Hippocampal formation (tissue), 2 donors: ENCODE results near the gene ELP5.

Source experiments
- DNase-seq, 2 donors: peaks; one replicate each; lab custom pipeline; 2025; lab: John Stamatoyannopoulos, UW

Gene ELP5, protein sequence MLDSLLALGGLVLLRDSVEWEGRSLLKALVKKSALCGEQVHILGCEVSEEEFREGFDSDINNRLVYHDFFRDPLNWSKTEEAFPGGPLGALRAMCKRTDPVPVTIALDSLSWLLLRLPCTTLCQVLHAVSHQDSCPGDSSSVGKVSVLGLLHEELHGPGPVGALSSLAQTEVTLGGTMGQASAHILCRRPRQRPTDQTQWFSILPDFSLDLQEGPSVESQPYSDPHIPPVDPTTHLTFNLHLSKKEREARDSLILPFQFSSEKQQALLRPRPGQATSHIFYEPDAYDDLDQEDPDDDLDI

GRCh38 chr17:7252176-7253043 lies at the start of gene ELP5:
TSS of gene ELP5 (plus strand) at chr17:7252215. CDS start at chr17:7252551, 336 bp downstream.
- DNase-seq, result peak; percentile 89 to 91

DNA sequence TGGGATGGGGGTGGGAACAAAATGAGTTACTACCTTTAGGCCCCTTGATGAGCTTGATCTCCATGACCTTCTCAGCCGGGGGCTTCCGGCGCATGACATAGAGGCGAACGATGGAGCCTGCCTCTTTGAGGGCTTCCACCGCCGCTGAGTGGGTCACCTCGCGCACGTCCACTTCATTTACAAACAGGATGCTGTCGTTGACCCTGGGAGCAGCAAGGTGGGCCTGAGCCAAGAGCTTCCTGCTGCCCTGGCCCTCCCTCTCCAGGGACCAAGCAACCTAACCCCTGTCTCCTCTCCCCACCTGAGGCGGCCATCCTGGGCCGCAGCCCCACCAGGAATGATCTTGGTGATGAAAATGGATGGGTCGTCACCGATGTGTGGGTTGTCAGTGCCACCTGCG lies 48.6 kb upstream of the ELP5 start:
- no peak for DNase-seq

GRCh38 chr17:7204336-7204735 lies 47.7 kb upstream of the ELP5 start:
- no peak for DNase-seq

- peak; percentile 56 to 72 for DNase-seq
Observed at GRCh38 chr17:7204828-7205461, 47.1 kb upstream of the ELP5 start.

GRCh38 chr17:7205561-7205960 lies 46.5 kb upstream of the ELP5 start:
- DNase-seq, result no peak

DNA sequence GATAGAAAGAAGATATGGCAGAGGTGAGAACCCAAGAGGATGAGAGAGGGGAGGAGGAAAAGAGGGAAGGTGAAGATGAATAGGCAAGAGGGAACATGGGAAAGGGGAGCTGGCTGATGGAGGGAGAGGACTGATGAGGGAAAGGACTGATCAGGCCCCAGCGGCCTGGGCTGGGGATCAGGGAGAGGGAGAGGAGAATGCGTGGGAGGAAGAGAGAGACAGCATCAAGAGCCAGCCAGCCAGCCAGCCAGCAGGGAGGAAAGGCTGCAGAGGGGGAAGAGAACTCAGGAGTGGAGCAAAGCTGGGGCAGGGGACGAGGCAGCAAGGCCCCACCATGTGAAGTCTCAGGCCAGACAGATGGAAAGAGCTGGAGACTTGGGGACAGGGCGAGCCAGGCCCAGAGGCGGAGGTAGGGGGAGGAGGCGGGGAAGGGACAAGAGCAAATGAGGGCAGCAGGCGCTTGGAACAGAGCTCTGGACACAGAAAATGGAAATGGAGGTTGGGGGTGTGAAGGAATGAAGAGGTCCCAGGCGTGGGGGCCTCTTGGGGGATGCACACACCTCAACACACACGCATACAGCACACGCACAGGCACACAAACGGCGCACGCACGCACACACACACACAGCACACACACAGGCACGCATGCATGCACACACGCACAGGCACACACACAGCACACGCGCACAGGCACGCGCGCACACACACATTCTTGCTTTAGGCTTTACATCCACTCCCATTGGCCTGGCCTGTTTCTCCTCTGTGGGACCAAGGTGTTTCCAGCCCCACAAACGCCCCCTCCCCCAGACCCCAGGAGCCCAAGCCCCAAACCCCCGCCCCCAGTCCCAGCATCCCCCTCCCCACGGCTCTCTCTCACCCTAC lies 44.7 kb upstream of the ELP5 start:
- DNase-seq, result no peak

DNA sequence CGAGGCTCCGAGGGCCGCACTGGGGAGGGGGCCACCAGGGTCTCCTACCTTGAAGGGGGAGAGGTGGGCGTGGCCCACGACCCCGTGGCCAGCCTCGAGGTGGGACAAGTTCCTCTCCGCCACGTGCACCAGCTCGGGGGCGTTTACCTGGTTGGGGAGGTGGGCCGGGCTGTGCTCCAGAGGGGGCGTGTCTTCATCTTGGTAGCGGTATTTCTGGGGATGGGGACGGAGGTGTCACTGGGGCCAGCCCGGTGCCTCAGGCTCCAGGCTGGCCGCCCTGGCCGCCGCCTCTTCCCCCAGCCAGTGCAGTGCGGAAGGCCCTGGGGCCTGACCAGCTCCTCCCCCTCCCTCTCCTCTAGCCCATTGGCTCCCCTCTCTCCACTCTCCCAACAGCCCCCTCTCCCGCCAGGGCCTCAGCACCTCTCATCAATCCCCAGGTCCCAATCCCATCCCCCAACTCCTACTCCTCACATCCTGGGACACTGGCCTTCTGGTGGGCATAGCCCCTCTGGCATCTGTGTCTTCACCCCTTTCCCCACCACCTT lies 43.9 kb upstream of the ELP5 start:
- no peak for DNase-seq

DNA sequence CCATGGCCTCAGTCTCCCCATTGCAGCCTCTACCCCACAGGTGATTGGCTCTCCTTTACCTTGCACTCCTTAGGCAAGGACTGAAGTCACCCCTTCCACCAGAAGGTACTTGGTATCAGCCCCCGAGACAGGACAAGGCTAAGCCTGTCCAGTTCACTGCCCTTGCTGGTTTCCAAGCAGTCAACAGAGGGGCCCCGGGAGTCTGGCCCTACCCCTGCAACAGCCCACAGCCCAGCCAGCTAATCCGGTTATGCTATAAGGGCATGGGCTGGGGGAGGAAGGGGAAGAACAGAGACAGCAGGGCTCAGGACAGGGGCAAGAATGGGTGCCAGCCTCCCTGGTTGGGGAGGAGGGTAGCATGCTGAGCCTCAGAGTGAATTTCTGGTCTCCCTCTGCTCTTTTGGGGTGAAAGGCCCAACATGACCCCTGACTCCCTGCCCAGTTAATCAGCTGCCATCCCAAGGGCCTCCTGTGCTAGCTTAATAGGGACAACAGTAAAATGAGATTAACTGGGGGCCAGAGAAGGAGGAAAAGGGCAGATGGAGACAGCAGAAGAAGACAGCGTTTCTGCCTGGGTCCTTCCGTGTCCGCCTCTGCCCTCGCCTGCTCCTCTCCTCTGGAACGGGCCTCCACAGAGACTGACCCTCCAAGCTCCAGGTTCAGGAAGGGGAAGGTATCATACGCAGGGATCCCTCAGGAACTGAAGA lies 43.1 kb upstream of the ELP5 start:
- no peak for DNase-seq

- DNase-seq, result no peak
Observed at GRCh38 chr17:7211491-7212273, 40.3 kb upstream of the ELP5 start.

- peak in 1 of 2 donors; percentile 80 for DNase-seq
Observed at GRCh38 chr17:7213895-7214299, 38.1 kb upstream of the ELP5 start.

GRCh38 chr17:7214300-7215135 lies 37.5 kb upstream of the ELP5 start:
- DNase-seq, result peak; percentile 94 to 95

DNA sequence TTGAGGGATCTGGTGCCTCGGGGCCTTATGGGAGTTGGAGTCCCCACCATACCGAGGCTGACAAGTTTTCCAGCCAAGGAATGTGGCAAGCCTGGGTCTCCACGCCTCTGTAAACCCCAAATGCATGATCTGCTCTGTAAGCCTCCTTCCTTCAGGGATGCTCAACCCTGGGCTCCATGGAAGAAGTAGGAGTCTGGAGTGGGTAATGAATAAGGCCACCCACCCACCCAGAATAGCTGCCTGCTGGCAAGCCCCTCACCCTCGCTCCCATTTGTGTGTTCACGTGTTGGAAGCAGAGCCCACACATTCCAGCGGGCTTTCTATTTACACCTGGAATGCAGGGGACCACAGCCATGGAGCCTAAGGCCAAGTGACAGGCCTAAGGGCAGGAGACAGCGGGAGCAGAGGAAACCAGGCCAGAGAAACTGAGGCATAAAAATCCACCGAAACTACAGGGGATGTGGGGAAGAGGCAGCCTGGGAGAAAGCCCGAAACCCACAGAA lies 36.8 kb upstream of the ELP5 start:
- DNase-seq, result no peak

GRCh38 chr17:7215652-7216180 lies 36.3 kb upstream of the ELP5 start:
- no peak for DNase-seq

DNA sequence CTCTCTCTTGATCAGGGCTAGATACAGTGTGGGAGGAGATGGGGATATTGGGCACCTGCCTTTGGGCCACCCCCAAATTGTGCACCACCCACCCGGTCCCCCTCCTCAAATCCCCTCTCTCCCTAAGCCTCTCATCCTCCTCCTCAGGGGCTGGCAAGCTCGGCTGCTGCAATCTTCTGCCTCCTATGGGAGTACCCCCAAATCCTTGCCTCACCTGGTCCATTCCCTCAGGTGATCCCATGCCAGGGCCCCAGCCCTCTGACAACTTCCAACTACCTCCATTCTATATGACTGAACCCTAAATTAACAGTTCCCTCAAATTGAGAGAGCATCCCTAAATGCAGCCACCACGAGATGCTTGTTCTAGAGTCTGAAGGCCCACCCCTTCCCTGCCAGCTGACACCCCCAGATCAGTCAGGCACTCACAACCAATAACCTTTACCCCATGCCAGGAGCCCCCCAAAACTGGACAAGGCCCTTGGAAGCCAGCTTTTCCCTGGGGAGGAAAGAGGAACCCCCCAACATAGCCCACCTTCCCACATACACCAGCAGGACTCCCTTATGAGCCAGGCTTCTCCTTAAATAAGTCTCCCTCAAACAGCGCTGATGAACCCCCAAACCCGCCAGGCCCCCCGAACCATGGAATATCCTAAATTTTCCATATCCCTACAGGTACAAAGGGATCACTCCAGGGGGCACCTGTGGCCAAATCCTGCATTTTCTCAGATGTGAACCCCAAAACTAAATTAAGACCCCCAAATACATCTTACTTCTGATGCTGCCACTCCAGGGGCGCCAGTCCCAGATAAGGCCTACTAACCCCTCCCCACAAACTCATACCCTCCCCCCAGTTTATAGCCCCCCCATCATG lies 35.5 kb upstream of the ELP5 start:
- no peak for DNase-seq

DNA sequence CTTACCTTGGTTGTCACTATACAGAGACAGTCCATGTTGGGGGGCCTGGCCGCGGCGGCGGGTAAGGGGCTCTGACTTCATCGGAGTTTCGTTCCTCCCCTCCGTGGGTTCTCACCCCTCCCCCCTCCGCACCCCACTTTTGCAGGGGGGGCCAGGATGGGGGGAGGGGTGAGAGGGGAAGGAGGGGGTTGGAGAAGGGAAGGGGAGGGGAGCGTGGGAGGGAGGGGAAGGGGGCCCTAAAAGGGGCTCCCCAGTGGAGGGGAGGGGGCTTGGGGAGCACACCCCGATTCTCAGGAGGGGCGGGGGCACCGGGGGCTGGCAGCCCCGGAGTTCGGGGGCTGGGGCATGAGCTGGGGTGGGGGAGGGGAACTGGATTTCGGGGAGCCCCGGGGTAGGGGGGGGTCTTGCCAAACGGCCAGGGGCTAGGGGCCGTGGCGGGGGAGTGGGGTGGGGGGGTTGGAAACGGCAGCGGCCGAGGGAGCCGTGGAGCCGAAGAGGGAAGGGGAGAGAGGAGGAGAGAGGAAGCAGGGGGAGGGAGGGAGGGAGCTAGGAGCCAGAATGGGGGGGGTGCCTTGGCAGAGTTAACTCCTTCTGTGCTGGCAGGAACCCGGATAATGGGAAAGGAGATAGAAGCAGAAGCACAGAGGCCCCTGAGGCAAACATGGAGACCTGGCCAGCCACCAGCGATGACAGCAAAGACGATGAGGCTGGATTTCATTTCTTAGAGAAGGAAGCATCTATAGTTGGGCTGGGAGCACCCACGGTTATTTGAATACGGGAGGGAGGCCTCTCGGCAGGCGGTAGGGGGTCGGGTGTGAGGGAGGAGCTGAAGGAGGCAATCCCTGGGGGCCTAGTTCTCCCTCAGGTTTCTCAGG lies 34.7 kb upstream of the ELP5 start:
- no peak for DNase-seq

- DNase-seq, result no peak
Observed at GRCh38 chr17:7218166-7218565, 33.8 kb upstream of the ELP5 start.

DNA sequence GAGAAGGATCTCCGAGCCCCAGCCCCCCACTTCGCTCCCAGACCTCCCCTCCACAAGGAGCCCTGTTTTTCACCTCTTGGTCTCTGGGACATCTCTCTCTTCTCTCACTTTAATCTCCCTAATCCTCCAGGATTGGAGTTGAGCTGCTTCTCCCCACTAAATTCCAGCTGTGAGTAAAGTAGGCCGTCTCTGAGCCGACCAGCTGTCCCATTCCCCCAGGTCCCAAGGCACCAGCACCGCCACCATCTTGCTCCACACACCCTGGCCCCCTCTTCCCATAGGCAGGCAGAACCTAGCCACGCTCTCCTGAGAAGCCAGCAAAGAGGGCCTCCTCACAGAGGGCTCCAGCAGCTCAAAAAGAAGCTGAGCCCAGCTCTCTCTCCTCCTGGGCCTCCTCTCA lies 33.3 kb upstream of the ELP5 start:
- DNase-seq, result no peak
